IPS DF 19.7 (cell line): ENCODE measurements around the gene PLEKHA7.
A peak's percentile ranks its signal among the peaks of the same experiment; 100 is the strongest.

ENCODE experiments used
- DNase-seq: peaks from one replicate; pipeline ENCODE4 v3.0.0-alpha.2; 2013; ENCODE audit warnings: low read depth, low spot score

Gene PLEKHA7

DNA sequence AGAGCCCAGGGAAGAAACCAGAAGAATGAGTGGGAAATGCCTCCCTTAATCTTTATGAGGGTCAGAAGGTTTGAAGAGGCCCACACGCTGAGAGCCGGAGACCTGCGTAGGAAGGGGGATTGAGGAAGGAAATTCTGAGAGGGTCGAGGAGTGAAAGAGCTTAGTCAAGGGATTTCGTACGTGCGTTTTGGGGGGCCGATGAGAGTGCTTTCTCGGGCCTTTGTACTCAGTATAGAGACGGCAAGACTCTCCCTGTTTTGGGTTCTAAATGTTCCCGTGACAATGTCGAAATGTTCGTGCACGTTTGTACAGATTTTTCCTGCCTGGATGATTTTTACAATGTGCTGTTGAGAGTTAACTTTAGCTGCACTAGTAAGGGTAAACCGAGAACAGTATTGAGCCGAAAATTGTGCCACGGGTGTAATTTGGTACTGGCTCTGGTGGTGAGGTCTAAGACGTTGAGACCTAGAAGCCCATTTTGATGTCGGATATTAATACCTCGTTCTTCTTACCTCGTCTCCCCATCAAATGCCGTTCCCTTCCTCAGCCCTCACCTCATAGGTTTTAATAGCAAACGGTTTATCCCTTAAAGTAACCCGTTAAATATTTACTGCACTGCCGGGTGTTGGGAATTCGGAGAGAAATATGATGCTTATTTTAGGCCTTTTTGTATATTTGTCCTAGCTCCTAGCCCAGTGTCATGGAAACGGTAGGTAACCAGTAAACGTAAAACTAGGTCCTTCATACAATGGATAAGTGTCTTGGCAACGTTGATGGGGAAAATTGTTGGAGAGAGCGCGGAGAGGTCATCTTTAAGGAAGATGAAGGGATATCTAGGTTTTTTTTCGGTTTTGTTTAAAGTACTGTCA, 275.0 kb downstream of the PLEKHA7 start:
- no peak for DNase-seq

- DNase-seq = peak; percentile 90
Measured at GRCh38 chr11:16738193-16738946, 275.8 kb downstream of the PLEKHA7 start, which contains the start of gene C11orf58. Gene C11orf58 (plus strand): TSS chr11:16738647. CDS start chr11:16738779, 132 bp downstream.

DNA sequence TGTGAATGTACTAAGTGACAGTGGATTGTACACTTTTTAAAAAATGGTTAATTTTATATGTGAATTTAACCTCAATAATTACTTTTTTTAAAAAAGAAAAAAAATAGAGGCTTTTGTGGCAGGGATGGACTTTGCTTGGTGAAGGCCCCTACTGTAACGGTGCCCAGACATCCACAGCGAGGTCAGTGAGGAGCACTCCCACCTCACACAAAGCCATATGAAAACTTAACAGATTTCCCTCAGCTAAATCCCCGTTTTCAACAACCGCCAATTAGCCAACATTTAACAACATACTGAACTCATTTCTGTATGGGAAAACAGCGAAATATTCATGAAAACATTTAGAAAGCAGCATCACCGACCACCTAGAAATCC, 276.4 kb downstream of the PLEKHA7 start:
- DNase-seq = no peak
